ENCODE results near the gene TBC1D22A.

The TBC1D22A gene

GRCh38 chr22:47196881-47197772 lies 434.7 kb downstream of the TBC1D22A start:
- no peak for ATAC-seq

DNA sequence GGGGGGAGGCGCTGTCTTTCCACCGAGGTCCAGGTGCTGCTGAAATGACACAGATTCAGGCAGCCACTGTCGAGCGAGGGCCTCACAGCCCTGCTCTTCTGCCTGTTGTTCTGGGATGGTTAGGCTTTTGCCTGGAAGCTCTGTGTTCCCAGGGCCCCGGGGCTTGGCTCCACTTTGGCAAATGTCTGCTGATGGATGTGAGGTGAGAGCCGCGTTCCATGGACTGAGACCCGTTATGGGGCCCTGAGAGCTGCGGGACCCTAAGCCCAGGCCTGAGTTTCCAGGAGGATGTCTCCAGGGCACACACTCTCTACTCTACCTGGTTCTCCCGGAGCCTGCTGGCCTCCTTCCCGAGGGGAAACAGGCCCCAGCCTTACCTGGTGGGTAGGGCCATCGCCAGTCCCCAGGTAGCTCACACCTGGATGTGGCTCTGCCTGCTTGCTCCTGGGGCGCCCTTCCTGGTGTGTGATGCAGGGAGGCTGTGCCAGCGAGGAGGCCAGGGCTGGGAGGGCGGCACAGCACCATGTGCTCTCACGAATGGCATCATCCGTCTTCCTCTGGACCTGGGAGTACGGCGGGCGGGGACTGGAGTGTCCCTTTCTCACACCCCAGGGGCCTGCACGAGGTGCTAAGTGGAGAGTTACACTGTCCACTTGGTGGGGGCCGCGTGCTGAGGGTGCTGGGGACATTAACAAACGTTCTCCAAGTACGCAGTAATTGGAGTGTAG lies 435.5 kb downstream of the TBC1D22A start:
- ATAC-seq = no peak

- ATAC-seq = no peak
Measured at GRCh38 chr22:47198801-47199251, 436.4 kb downstream of the TBC1D22A start.

DNA sequence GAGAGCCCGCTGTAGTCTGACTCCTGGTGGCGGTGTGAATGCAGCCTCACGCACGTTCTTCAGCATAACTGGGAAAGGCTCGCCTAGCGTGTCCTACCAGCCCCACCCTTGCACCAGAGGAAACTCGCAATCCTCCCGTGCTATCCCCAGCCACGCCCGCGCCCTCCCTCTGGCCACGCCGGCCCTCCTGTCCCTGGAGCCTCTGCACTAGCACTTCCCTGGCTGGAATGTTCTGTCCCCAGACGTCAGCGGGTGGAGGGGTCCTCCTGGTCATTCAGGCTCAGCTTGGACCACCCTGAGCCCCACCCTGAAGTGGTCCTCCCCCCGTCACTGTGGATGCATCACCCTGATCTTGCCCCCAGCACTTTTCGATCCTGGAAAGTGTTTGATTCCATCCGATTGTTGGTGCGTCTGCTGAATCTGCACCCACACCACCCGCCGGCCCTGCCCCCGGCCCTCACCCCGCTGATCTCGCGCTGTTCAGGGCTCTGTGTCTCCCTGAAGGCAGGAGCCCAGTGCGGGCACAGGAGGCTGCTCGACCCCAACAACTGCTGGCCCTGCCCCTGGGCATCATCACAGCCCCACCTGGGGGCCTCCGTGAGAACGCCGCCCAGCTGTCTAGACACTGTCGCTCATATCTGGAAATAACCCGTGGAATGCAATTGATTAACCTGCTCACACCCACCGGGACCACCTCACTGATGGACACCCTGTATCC lies 437.0 kb downstream of the TBC1D22A start:
- ATAC-seq = no peak

DNA sequence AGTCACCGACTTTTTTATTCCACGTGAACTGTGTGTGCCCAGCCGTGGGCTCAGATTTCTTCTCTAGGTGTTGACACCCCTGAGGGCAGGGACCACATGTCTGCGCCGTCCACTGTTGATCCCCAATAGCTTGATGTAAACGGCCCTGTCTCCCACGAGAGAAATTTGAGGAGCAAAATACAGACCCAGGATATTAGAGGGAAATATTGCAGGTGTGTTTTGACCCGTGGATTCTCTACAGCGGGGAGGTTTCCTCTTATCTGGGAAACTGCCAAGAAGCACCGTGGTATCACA lies 437.5 kb downstream of the TBC1D22A start:
- ATAC-seq = no peak

DNA sequence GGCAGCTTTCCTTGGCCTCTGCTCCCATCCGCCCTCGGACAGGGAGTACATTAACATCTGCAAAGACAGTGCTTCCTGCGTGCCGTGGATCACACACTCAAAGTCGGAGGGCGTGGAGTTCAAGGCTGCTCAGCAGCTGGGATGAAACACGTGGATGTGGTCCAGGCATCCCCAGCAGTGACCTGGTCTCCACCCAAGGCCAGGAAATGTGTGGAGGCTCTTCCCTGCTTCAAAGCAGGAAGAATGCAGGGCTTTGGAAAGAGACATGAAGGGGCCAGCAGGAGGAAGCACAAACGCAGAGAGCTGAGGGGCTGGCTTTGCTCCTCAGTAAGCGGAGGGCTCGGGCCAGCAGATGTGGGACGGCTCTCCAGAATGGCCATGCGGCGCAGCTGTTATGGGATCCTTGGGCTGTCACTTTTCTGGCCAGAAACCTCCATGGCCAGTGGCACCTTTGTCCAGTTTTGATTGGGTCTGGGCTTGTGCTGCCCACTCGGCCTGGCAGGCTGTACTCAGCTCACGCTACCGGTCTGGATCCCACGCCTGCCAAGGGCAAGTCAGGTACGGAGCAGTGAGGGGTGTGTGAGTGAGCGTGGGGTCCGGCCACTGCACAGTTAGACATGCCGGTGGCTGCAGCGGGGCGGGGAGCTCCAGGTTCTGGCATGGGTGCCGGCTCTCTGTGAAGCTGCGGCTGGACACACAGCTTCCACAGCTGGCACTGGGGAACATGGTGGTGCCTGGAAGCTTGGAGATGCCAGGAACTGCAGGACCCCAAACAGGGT lies 438.0 kb downstream of the TBC1D22A start:
- ATAC-seq = no peak

- no peak for ATAC-seq
Measured at GRCh38 chr22:47201186-47201995, 438.9 kb downstream of the TBC1D22A start.

- ATAC-seq = no peak
Measured at GRCh38 chr22:47201996-47202818, 439.8 kb downstream of the TBC1D22A start.

- no peak for ATAC-seq
Measured at GRCh38 chr22:47202819-47203553, 440.5 kb downstream of the TBC1D22A start.

GRCh38 chr22:47203554-47203991 lies 441.1 kb downstream of the TBC1D22A start:
- ATAC-seq = no peak

GRCh38 chr22:47204002-47204979 lies 441.8 kb downstream of the TBC1D22A start:
- no peak for ATAC-seq

DNA sequence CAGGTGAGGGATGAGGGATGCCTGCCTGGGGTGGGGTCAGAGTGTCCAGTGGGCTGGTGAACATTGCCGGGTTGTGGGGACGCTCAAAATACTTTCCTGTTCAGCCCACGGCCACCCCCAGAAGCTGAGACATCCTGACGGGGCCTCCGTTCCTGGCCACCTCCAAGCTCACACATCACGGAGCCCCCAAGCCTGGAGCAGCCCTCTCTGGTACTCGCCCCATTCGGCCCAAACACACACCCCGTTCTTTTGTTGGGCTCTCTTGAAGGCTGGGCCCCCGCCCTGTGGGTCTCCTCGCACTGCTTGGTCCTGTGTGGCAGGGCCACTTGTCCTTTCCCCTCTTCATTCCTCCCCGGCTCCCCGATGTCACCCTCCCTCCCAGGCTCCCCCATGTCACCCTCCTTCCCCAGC lies 442.6 kb downstream of the TBC1D22A start:
- no peak for ATAC-seq

GRCh38 chr22:47205554-47205953 lies 443.1 kb downstream of the TBC1D22A start:
- ATAC-seq = no peak

DNA sequence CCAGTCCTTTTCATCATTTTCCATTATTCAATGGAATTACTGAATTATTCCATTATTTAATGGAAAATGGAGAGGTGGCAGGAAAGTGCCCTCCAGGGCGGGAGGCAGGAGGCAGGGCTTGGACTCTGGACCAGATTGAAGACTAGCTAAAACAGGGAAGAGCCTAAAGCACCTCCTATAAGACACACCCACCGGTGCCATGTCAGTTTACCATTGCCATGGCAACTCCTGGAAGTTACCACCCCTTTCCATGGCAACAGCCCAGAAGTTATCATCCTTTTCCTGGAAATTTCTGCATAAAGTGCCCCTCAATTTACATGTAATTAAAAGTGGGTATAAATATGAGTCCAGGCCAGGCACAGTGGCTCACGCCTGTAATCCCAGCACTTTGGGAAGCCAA lies 443.7 kb downstream of the TBC1D22A start:
- no peak for ATAC-seq

- no peak for ATAC-seq
Measured at GRCh38 chr22:47206666-47207218, 444.3 kb downstream of the TBC1D22A start.

GRCh38 chr22:47207387-47207786 lies 444.9 kb downstream of the TBC1D22A start:
- ATAC-seq = no peak

DNA sequence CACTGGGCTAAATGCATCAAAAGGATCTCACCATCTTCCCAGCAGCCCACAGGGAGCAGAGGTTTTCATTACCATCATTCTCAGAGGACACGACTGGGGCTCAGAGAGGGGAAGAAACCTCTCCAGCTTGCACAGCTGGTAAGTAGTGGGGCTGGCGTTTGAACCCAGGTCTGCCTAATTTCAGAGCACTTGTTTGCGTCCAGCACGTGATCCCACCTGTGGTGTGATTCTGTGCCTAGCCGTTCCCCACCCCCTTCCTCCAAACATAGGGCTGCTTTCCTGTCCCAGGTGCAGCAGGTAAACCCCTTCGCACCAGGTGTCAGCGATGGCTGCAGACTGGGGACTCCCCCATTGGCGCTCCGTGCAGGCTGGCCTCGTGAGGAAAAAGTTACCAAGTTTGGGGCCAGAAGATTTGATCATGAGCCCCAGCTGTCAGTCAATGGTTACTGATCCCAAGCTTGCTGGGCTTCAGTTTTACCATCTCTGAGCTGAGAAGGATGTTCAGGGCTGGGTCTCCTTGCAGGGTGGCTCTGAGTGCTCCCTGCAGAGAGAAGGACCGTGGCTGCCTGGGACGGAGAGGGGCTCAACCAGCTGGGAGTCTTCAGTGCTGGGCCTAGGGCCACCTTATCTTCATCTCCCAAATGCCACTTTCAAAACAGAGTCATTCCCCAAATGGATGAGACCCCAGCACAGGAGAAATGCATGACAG lies 445.6 kb downstream of the TBC1D22A start:
- ATAC-seq = no peak

DNA sequence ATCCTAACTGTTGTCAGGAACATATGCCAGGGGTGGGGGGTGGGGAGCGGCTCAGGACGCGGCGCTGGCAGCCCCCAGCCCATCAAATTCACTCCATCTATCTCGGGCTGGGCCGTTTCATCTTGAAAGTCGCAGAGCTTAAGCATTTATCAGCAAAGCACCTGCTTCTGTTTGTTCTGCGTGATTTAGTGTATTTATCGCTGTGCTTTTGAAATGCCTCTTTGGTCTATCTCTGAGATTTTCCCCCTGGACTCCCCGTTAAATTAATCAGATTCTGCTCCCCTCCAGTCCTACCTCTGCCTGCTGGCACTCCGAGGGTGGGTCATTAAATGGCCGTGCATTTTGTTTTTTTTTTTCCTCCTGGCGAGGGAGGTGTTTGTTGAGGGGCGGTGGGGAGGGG lies 446.2 kb downstream of the TBC1D22A start:
- ATAC-seq = no peak
